ENCODE data around the gene TMEM9. TPM values are rescaled to one million over a fixed set of nuclear protein-coding genes. Genes with fewer than 3 reads are reported as not detected.

Gene TMEM9
- total and polyA plus RNA-seq, 4 donors, result 94.4 to 179 (median 141) TPM

- no CpG with 5 or more reads among the region's 3 CpGs for WGBS (ENCODE audit: insufficient coverage)
Measured at GRCh38 chr1:201186192-201186591, 31.9 kb upstream of the TMEM9 start.

DNA sequence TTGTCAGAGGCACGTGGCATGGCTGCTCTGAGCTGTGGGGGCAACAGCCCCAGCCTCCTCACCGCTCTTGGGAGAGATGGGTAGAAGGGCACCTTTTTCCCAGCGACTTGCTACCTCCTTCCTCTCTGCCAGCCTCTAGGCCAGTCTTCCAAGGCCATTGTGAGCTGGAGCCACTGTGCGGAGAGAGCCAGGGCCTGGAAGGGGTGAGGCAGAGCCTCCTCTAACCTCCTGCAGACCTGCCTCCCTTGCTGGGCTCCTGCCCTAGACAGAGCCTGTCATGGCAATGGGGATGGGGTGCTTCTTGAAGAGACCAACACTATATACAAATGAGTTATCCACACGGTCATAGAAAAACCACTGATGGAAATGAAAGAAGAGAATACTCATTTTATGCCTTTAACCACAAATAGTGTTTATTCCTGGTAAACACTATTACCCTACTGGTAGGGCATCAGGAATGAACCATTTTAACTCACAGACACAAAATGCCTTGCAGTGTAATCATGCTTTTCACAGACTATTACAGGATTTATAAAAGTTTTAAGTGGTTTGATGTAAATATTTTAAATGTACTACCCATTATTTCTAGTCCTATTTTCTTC, 31.4 kb upstream of the TMEM9 start:
- WGBS (ENCODE audit: insufficient coverage), result no CpG with 5 or more reads among the region's 5 CpGs
- no peaks in the 10 kb centered on the region for H3K36me3 ChIP-seq (ENCODE audit: control insufficient read depth, insufficient read depth, low read length)

More at GRCh38 chr1:201186192-201186591, 31.9 kb upstream of the TMEM9 start:
- Histone ChIP-seq H3K4me3 (ENCODE audit: low read depth, low read length) (no peak overlapping the region), H3K9me3 (ENCODE audit: control insufficient read depth, insufficient read depth, low read length) (no peaks in the 10 kb centered on the region), H3K27me3 (ENCODE audit: control insufficient read depth, insufficient read depth, low read length) (peaks cover 5% of the 10 kb centered on the region), H3K4me1 (ENCODE audit: control insufficient read depth, insufficient read depth, low read length) (peaks cover 11% of the 10 kb centered on the region), H3K27ac (ENCODE audit: low read depth, low read length) (no peak overlapping the region), H3K36me3 (ENCODE audit: control insufficient read depth, insufficient read depth, low read length) (no peaks in the 10 kb centered on the region)
- no peak for DNase-seq (ENCODE audit: low read depth in 4 of 6, low spot score in 6 of 6)

DNA sequence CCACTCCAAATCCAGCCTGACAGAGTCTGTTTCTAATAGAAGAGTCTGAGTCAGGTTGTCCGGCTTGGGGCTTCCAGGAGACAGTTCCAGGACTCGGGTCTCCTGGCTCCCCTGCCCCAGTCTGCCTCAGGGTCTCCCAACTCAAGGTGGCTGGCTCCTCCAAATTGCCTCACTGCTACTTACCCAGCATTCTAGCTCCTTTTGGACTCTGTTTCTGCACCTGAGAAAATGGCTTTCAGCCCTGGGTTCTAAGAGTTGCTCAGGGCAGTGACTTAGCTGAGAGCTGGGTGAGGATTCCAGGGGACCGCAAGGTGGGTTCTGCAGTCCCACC, 30.8 kb upstream of the TMEM9 start:
- Histone ChIP-seq H3K9me3 (ENCODE audit: control insufficient read depth, insufficient read depth, low read length) (no peaks in the 10 kb centered on the region), H3K27me3 (ENCODE audit: control insufficient read depth, insufficient read depth, low read length) (peaks cover 2% of the 10 kb centered on the region), H3K4me3 (ENCODE audit: low read depth, low read length) (no peak overlapping the region), H3K4me1 (ENCODE audit: control insufficient read depth, insufficient read depth, low read length) (peaks cover 11% of the 10 kb centered on the region), H3K27ac (ENCODE audit: low read depth, low read length) (no peak overlapping the region), H3K36me3 (ENCODE audit: control insufficient read depth, insufficient read depth, low read length) (no peaks in the 10 kb centered on the region)
- no peak for DNase-seq (ENCODE audit: low read depth in 4 of 6, low spot score in 6 of 6)
- WGBS (ENCODE audit: insufficient coverage), result no CpG with 5 or more reads among the region's 3 CpGs

More for the DNA sequence above, 31.4 kb upstream of the TMEM9 start:
- no peak overlapping the region for H3K27ac ChIP-seq (ENCODE audit: low read depth, low read length)
- no peak overlapping the region for H3K4me3 ChIP-seq (ENCODE audit: low read depth, low read length)
- no peaks in the 10 kb centered on the region for H3K9me3 ChIP-seq (ENCODE audit: control insufficient read depth, insufficient read depth, low read length)
- peaks cover 3% of the 10 kb centered on the region for H3K27me3 ChIP-seq (ENCODE audit: control insufficient read depth, insufficient read depth, low read length)
- H3K4me1 ChIP-seq (ENCODE audit: control insufficient read depth, insufficient read depth, low read length), result peaks cover 11% of the 10 kb centered on the region
- no peak for DNase-seq (ENCODE audit: low read depth in 4 of 6, low spot score in 6 of 6)

- peak in 1 of 6 donors; percentile 68 for DNase-seq (ENCODE audit: low read depth in 4 of 6, low spot score in 6 of 6)
- 42% methylated on average over 9 of the region's 9 CpGs for WGBS (ENCODE audit: insufficient coverage)
- peak overlapping the region; percentile 30 for H3K27ac ChIP-seq (ENCODE audit: low read depth, low read length)
- peaks cover 2% of the 10 kb centered on the region for H3K27me3 ChIP-seq (ENCODE audit: control insufficient read depth, insufficient read depth, low read length)
- no peaks in the 10 kb centered on the region for H3K36me3 ChIP-seq (ENCODE audit: control insufficient read depth, insufficient read depth, low read length)
- H3K9me3 ChIP-seq (ENCODE audit: control insufficient read depth, insufficient read depth, low read length), result no peaks in the 10 kb centered on the region
- no peak overlapping the region for H3K4me3 ChIP-seq (ENCODE audit: low read depth, low read length)
- H3K4me1 ChIP-seq (ENCODE audit: control insufficient read depth, insufficient read depth, low read length), result peaks cover 11% of the 10 kb centered on the region
Measured at GRCh38 chr1:201184307-201185122, 30.2 kb upstream of the TMEM9 start.

DNA sequence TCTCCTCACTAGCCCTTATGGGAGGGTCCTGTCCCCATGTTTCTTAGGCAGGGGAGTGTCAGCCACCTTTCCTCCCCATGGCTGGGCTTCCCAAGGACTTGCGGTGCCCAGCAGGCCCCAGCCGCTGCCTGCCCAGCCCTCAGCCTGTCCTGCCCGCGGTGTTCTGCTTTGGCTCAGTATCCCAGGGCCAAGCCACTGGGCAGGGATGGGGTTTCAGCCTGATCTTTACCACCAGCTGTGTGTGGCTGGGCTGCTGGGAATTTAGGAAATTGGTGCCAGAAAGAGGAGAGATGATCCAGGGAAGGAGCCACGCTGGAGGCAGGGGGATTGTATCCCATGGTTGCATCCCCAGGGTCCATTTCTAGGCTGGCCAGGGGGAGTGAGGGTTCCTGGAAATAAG, 29.5 kb upstream of the TMEM9 start:
- no peak overlapping the region for H3K27ac ChIP-seq (ENCODE audit: low read depth, low read length)
- WGBS (ENCODE audit: insufficient coverage), result 100% methylated on average over 4 of the region's 5 CpGs
- H3K4me1 ChIP-seq (ENCODE audit: control insufficient read depth, insufficient read depth, low read length), result peaks cover 11% of the 10 kb centered on the region
- H3K9me3 ChIP-seq (ENCODE audit: control insufficient read depth, insufficient read depth, low read length), result no peaks in the 10 kb centered on the region
- no peaks in the 10 kb centered on the region for H3K27me3 ChIP-seq (ENCODE audit: control insufficient read depth, insufficient read depth, low read length)
- no peaks in the 10 kb centered on the region for H3K36me3 ChIP-seq (ENCODE audit: control insufficient read depth, insufficient read depth, low read length)
- no peak for DNase-seq (ENCODE audit: low read depth in 4 of 6, low spot score in 6 of 6)
- H3K4me3 ChIP-seq (ENCODE audit: low read depth, low read length), result no peak overlapping the region

GRCh38 chr1:201183209-201183608, 28.9 kb upstream of the TMEM9 start:
- Histone ChIP-seq H3K4me1 (ENCODE audit: control insufficient read depth, insufficient read depth, low read length) (peaks cover 11% of the 10 kb centered on the region), H3K4me3 (ENCODE audit: low read depth, low read length) (no peak overlapping the region), H3K27ac (ENCODE audit: low read depth, low read length) (no peak overlapping the region), H3K36me3 (ENCODE audit: control insufficient read depth, insufficient read depth, low read length) (no peaks in the 10 kb centered on the region), H3K9me3 (ENCODE audit: control insufficient read depth, insufficient read depth, low read length) (no peaks in the 10 kb centered on the region), H3K27me3 (ENCODE audit: control insufficient read depth, insufficient read depth, low read length) (no peaks in the 10 kb centered on the region)
- 65% methylated on average over 2 of the region's 3 CpGs for WGBS (ENCODE audit: insufficient coverage)
- DNase-seq (ENCODE audit: low read depth in 4 of 6, low spot score in 6 of 6), result peak in 1 of 6 donors; percentile 60

- no peaks in the 10 kb centered on the region for H3K36me3 ChIP-seq (ENCODE audit: control insufficient read depth, insufficient read depth, low read length)
- peaks cover 11% of the 10 kb centered on the region for H3K4me1 ChIP-seq (ENCODE audit: control insufficient read depth, insufficient read depth, low read length)
- no peak overlapping the region for H3K4me3 ChIP-seq (ENCODE audit: low read depth, low read length)
- WGBS (ENCODE audit: insufficient coverage), result no CpG with 5 or more reads among the region's 2 CpGs
- no peak overlapping the region for H3K27ac ChIP-seq (ENCODE audit: low read depth, low read length)
- DNase-seq (ENCODE audit: low read depth in 4 of 6, low spot score in 6 of 6), result no peak
- H3K9me3 ChIP-seq (ENCODE audit: control insufficient read depth, insufficient read depth, low read length), result no peaks in the 10 kb centered on the region
- no peaks in the 10 kb centered on the region for H3K27me3 ChIP-seq (ENCODE audit: control insufficient read depth, insufficient read depth, low read length)
Measured at GRCh38 chr1:201181726-201182125, 27.5 kb upstream of the TMEM9 start.

GRCh38 chr1:201181323-201181722, 27.0 kb upstream of the TMEM9 start:
- DNase-seq (ENCODE audit: low read depth in 4 of 6, low spot score in 6 of 6), result no peak
- no CpG with 5 or more reads among the region's 1 CpG for WGBS (ENCODE audit: insufficient coverage)
- Histone ChIP-seq H3K9me3 (ENCODE audit: control insufficient read depth, insufficient read depth, low read length) (no peaks in the 10 kb centered on the region), H3K27ac (ENCODE audit: low read depth, low read length) (no peak overlapping the region), H3K27me3 (ENCODE audit: control insufficient read depth, insufficient read depth, low read length) (no peaks in the 10 kb centered on the region), H3K4me3 (ENCODE audit: low read depth, low read length) (no peak overlapping the region), H3K4me1 (ENCODE audit: control insufficient read depth, insufficient read depth, low read length) (peaks cover 11% of the 10 kb centered on the region), H3K36me3 (ENCODE audit: control insufficient read depth, insufficient read depth, low read length) (no peaks in the 10 kb centered on the region)

GRCh38 chr1:201180901-201181300, 26.6 kb upstream of the TMEM9 start:
- Histone ChIP-seq H3K27ac (ENCODE audit: low read depth, low read length) (no peak overlapping the region), H3K36me3 (ENCODE audit: control insufficient read depth, insufficient read depth, low read length) (no peaks in the 10 kb centered on the region), H3K4me1 (ENCODE audit: control insufficient read depth, insufficient read depth, low read length) (peaks cover 11% of the 10 kb centered on the region), H3K27me3 (ENCODE audit: control insufficient read depth, insufficient read depth, low read length) (no peaks in the 10 kb centered on the region), H3K4me3 (ENCODE audit: low read depth, low read length) (no peak overlapping the region), H3K9me3 (ENCODE audit: control insufficient read depth, insufficient read depth, low read length) (no peaks in the 10 kb centered on the region)
- WGBS (ENCODE audit: insufficient coverage), result 93% methylated on average over 4 of the region's 6 CpGs
- no peak for DNase-seq (ENCODE audit: low read depth in 4 of 6, low spot score in 6 of 6)

- Histone ChIP-seq H3K36me3 (ENCODE audit: control insufficient read depth, insufficient read depth, low read length) (no peaks in the 10 kb centered on the region), H3K27me3 (ENCODE audit: control insufficient read depth, insufficient read depth, low read length) (no peaks in the 10 kb centered on the region), H3K9me3 (ENCODE audit: control insufficient read depth, insufficient read depth, low read length) (no peaks in the 10 kb centered on the region), H3K4me3 (ENCODE audit: low read depth, low read length) (no peak overlapping the region), H3K27ac (ENCODE audit: low read depth, low read length) (no peak overlapping the region), H3K4me1 (ENCODE audit: control insufficient read depth, insufficient read depth, low read length) (peaks cover 11% of the 10 kb centered on the region)
- DNase-seq (ENCODE audit: low read depth in 4 of 6, low spot score in 6 of 6), result no peak
- no CpG with 5 or more reads among the region's 1 CpG for WGBS (ENCODE audit: insufficient coverage)
Measured at GRCh38 chr1:201180141-201180540, 25.9 kb upstream of the TMEM9 start.

Measured in spinal cord (tissue), 10 donors.